Bronchial epithelial cell (primary cell): ENCODE results near the gene SWAP70. TPM values are rescaled to one million over a fixed set of nuclear protein-coding genes. Genes with fewer than 3 reads are reported as not detected.
A peak's percentile ranks its signal among the peaks of the same experiment; 100 is the strongest.

Experiments used
- DNase-seq: peaks from one replicate; pipeline ENCODE4 v3.0.0-alpha.2; 2010; ENCODE audit warnings: low read depth
- FAIRE-seq: peaks from 2 replicates; lab custom pipeline; 2011; peaks lifted over from hg19 to GRCh38; lab: Jason Lieb, UNC
- H3K27me3 ChIP-seq: 2 replicates; pipeline ENCODE4 v1.5.1; 2011; ENCODE audit warnings: low read length; ENCODE audit not compliant: control insufficient read depth, insufficient read depth
- H3K36me3 ChIP-seq: 2 replicates; pipeline ENCODE4 v1.5.1; 2011; ENCODE audit warnings: low read length; ENCODE audit not compliant: control insufficient read depth, insufficient read depth
- H3K4me3 ChIP-seq: 2 replicates; pipeline ENCODE4 v1.5.1; 2011; ENCODE audit warnings: mild to moderate bottlenecking, low read depth, low read length, control low read depth
- CTCF ChIP-seq: IDR thresholded peaks from 2 replicates; pipeline ENCODE4 v1.5.1; 2011; ENCODE audit warnings: mild to moderate bottlenecking, moderate library complexity, low read length, control low read depth, inconsistent platforms; ENCODE audit not compliant: insufficient read depth, severe bottlenecking
- total RNA-seq: library from RNA; depleted of rRNA; stranded (reverse); fragments of >200 nt; gene quantifications from 2 replicates; pipeline ENCODE4 v1.2.1, GENCODE V29; 2014

The SWAP70 gene
- total RNA-seq, 1 donor from 2014 or later: 26.3 TPM

DNA sequence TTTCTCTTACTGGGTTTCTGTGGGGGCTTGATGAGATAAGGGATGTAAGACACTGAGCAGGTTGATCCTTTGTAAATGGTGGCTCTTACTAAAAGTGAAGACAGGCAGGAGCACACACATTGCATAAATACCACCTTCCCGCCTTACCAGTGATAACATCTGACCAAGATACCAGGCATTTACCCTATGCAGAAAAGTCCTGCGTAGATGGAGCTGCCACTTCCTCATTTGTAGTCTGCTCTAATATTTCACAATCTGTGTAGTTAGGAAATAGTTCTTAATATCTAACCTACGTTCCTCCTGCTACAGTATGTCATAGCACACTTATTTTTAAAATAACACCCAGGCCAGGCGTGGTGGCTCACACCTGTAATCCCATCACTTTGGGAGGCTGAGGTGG is 23.9 kb upstream of the SWAP70 start:
- Histone ChIP-seq H3K27me3 (no peaks in the 10 kb centered on the region), H3K4me3 (no peak overlapping the region), H3K36me3 (no peaks in the 10 kb centered on the region)
- no peak for DNase-seq
- no peak for FAIRE-seq
- no peak for TF ChIP-seq CTCF

GRCh38 chr11:9642894-9643293 is 21.0 kb upstream of the SWAP70 start:
- FAIRE-seq: no peak
- DNase-seq: no peak
- Histone ChIP-seq H3K4me3 (no peak overlapping the region), H3K36me3 (no peaks in the 10 kb centered on the region), H3K27me3 (no peaks in the 10 kb centered on the region)
- no peak for TF ChIP-seq CTCF

GRCh38 chr11:9643751-9644150 is 20.1 kb upstream of the SWAP70 start:
- Histone ChIP-seq H3K27me3 (no peaks in the 10 kb centered on the region), H3K4me3 (no peak overlapping the region), H3K36me3 (no peaks in the 10 kb centered on the region)
- no peak for TF ChIP-seq CTCF
- no peak for DNase-seq
- FAIRE-seq: no peak

DNA sequence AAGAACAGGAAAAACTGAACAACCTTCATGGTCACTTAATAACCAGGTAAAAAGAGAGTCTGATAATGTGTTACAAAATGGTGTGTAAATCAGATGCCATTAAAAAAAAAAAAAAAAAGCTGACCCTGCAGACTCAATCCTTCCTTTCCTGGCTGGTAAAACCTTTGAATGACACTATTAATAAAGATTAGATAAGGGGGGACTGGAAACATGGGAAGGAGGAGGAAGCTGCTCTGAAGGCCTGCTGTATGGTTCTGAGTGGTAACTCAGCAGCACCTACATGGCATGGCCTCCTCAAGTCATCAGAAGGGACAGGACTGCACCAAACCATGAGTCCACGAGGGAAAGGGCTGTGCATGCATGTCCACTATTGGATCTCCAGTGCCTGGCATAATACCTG is 18.0 kb upstream of the SWAP70 start:
- H3K4me3 ChIP-seq: no peak overlapping the region
- H3K27me3 ChIP-seq: no peaks in the 10 kb centered on the region
- no peaks in the 10 kb centered on the region for H3K36me3 ChIP-seq
- TF ChIP-seq CTCF: no peak
- DNase-seq: no peak
- FAIRE-seq: no peak

- FAIRE-seq: peak; percentile 28
- no peaks in the 10 kb centered on the region for H3K36me3 ChIP-seq
- no peak for TF ChIP-seq CTCF
Observed at GRCh38 chr11:9646324-9646723, 17.6 kb upstream of the SWAP70 start.

GRCh38 chr11:9651481-9651880 is 12.4 kb upstream of the SWAP70 start:
- no peaks in the 10 kb centered on the region for H3K27me3 ChIP-seq
- H3K36me3 ChIP-seq: no peaks in the 10 kb centered on the region
- no peak for TF ChIP-seq CTCF
- H3K4me3 ChIP-seq: no peak overlapping the region
- DNase-seq (peak; percentile 38), FAIRE-seq (no peak)

More at GRCh38 chr11:9646324-9646723, 17.6 kb upstream of the SWAP70 start:
- DNase-seq: no peak
- no peaks in the 10 kb centered on the region for H3K27me3 ChIP-seq
- no peak overlapping the region for H3K4me3 ChIP-seq
